Breast epithelium (tissue), 4 donors: ENCODE measurements around the gene LSM6. TPM values are rescaled to one million over a fixed set of nuclear protein-coding genes. Genes with fewer than 3 reads are reported as not detected.

Experiments used
- DNase-seq, 2 donors: peaks; one replicate each; pipeline ENCODE4 v3.0.0-alpha.2; 2019; ENCODE audit warnings: low spot score in 2 of 2
- H3K27ac ChIP-seq, 2 donors: fragments of 200-600 bp; sonication (generic) in 1 of 2; one replicate each; pipeline ENCODE4 v1.5.1; 2016 to 2019; ENCODE audit warnings: mild to moderate bottlenecking in 1 of 2
- H3K27me3 ChIP-seq, 2 donors: fragments of 200-600 bp; sonication (generic) in 1 of 2; one replicate each; pipeline versions ENCODE4 v1.5.1 to v1.6.0; 2017 to 2019; ENCODE audit warnings: control low read depth in 1 of 2, mild to moderate bottlenecking in 1 of 2
- H3K36me3 ChIP-seq: fragments of 200-600 bp; one replicate; pipeline ENCODE4 v1.5.1; 2019
- H3K4me1 ChIP-seq, 2 donors: fragments of 200-600 bp; sonication (generic); one replicate each; pipeline ENCODE4 v1.5.1; 2016 to 2019; ENCODE audit warnings: control low read depth in 1 of 2
- H3K4me3 ChIP-seq, 3 donors: fragments of 200-600 bp; sonication (generic); 1 replicate in 2 of 3; 2 replicates in 1 of 3; pipeline ENCODE4 v1.5.1; 2016 to 2019; ENCODE audit warnings: mild to moderate bottlenecking in 3 of 3, moderate library complexity in 2 of 3
- H3K9me3 ChIP-seq, 2 donors: fragments of 200-600 bp; sonication (generic) in 1 of 2; one replicate each; pipeline ENCODE4 v1.5.1; 2016 to 2019; ENCODE audit warnings: control low read depth in 1 of 2
- POLR2A ChIP-seq: fragments of 450-650 bp; IDR thresholded peaks from one replicate; pipeline ENCODE4 v1.6.1; 2016; ENCODE audit warnings: antibody characterized with exemption, mild to moderate bottlenecking, moderate library complexity
- POLR2AphosphoS5 ChIP-seq, 3 donors: sonication (generic); formaldehyde crosslinking; IDR thresholded peaks; one replicate each; pipeline ENCODE4 v1.6.1; 2017; ENCODE audit warnings: antibody characterized with exemption in 3 of 3
- intact Hi-C: fragments of 100-400 bp; cut with DNase I; formaldehyde crosslinking; loops from one replicate; pipeline ENCODE4 v1.15.1; 2023; ENCODE audit warnings: low total_unique reads
- total RNA-seq, 3 donors: library from RNA; depleted of rRNA; stranded (reverse); fragments of >200 nt; gene quantifications; one replicate each; pipeline ENCODE4 v1.1.0, GENCODE V29; 2016
- TF ChIP-seq, protein P1 (sequence below), 3 donors: fragments of 450-650 bp; IDR thresholded peaks; one replicate each; pipeline ENCODE4 v1.5.1; 2016 to 2017; ENCODE audit warnings: antibody characterized with exemption in 3 of 3, mild to moderate bottlenecking in 3 of 3, moderate library complexity in 3 of 3

The LSM6 gene
- total RNA-seq, 3 donors from 2014 or later = 23.1 to 38.4 (median 28.8) TPM

DNA sequence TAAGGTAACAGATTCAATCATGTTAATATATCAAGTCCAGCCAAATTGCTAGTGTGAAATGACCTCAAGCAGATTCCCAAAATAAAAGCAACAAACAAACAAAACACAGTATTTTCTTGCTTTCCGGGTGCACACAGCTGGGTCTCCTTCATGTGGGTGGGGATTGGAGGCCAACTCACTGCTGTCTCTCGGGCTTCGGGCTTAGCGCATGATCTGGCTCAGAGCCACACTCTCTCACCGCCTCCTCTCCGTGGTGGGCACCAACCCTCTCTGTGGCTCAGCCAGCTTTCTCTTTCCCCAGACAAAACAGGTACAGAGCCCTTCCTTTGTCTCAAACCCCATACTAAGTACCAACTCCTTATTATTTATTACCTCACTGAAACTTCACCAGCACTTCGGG, 35.9 kb downstream of the LSM6 start:
- no peaks in the 10 kb centered on the region for H3K9me3 ChIP-seq
- no peak overlapping the region for H3K4me3 ChIP-seq
- H3K36me3 ChIP-seq = no peaks in the 10 kb centered on the region
- DNase-seq = no peak
- intact Hi-C loops = no loop called here
- H3K4me1 ChIP-seq = no peaks in the 10 kb centered on the region
- H3K27ac ChIP-seq = no peak overlapping the region
- H3K27me3 ChIP-seq = no peaks in the 10 kb centered on the region
- TF ChIP-seq, protein P1, sequence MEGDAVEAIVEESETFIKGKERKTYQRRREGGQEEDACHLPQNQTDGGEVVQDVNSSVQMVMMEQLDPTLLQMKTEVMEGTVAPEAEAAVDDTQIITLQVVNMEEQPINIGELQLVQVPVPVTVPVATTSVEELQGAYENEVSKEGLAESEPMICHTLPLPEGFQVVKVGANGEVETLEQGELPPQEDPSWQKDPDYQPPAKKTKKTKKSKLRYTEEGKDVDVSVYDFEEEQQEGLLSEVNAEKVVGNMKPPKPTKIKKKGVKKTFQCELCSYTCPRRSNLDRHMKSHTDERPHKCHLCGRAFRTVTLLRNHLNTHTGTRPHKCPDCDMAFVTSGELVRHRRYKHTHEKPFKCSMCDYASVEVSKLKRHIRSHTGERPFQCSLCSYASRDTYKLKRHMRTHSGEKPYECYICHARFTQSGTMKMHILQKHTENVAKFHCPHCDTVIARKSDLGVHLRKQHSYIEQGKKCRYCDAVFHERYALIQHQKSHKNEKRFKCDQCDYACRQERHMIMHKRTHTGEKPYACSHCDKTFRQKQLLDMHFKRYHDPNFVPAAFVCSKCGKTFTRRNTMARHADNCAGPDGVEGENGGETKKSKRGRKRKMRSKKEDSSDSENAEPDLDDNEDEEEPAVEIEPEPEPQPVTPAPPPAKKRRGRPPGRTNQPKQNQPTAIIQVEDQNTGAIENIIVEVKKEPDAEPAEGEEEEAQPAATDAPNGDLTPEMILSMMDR (IDR thresholded peaks at IDR 0.05) = no peak
- no peak for TF ChIP-seq POLR2A
- no peak for TF ChIP-seq POLR2AphosphoS5 (IDR thresholded peaks at IDR 0.05)

DNA sequence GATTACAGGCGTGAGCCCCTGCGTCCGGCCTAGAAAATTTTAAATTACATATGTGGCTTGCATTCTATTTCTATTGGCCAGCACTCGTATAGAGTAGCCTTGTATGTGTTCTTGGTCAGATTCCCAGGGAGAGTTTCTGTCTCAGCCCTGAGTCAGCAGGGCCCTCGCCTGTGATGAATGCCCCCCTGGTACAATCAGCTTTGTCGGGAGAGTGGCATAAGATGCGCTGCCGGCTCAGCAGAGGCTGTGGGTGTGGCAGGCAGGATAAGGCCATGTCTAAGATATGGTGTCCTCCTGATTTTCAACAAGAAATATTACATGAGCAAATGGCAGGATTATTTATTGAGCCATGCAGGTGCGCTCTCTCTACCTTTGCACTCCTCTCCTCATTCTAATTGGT, 37.3 kb downstream of the LSM6 start:
- Histone ChIP-seq H3K9me3 (no peaks in the 10 kb centered on the region), H3K27ac (no peak overlapping the region), H3K27me3 (no peaks in the 10 kb centered on the region), H3K36me3 (no peaks in the 10 kb centered on the region), H3K4me3 (no peak overlapping the region), H3K4me1 (no peaks in the 10 kb centered on the region)
- TF ChIP-seq, protein P1 (IDR thresholded peaks at IDR 0.05) = no peak
- TF ChIP-seq POLR2A (no peak), POLR2AphosphoS5 (IDR thresholded peaks at IDR 0.05) (no peak)
- DNase-seq = no peak
- intact Hi-C loops = no loop called here

DNA sequence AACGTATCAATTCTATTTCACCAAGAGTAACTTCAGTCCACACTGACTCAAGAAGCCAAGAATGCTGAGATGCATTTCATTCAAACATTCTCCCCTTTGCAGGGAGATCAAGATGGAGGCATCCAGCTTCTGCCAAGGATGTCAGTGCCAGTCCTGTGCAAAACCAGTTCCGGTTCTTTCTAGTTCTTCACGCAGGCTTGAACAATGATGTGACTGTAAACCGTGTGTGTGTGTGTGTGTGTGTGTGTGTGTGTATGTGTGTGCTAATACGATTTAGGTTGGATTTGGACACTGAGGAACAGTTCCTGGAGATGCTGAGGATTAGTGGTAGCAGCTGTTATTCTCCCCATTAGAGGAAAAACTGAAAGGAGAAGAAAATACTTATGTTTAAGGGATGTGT, 38.7 kb downstream of the LSM6 start, which contains the start of gene REELD1:
Gene REELD1 (plus strand): TSS at position 301 of the 400 bp plus-strand sequence. CDS start 2,415 bp downstream, outside the sequence.
- Histone ChIP-seq H3K9me3 (no peaks in the 10 kb centered on the region), H3K27ac (no peak within 1 kb of the TSS), H3K4me1 (no peaks in the 10 kb centered on the region), H3K27me3 (no peaks in the 10 kb centered on the region), H3K36me3 (no peaks in the 10 kb centered on the region), H3K4me3 (no peak within 1 kb of the TSS)
- TF ChIP-seq POLR2A (no peak), POLR2AphosphoS5 (IDR thresholded peaks at IDR 0.05) (no peak)
- TF ChIP-seq, protein P1 (IDR thresholded peaks at IDR 0.05) = no peak
- intact Hi-C loops = no loop called here
- no peak for DNase-seq

DNA sequence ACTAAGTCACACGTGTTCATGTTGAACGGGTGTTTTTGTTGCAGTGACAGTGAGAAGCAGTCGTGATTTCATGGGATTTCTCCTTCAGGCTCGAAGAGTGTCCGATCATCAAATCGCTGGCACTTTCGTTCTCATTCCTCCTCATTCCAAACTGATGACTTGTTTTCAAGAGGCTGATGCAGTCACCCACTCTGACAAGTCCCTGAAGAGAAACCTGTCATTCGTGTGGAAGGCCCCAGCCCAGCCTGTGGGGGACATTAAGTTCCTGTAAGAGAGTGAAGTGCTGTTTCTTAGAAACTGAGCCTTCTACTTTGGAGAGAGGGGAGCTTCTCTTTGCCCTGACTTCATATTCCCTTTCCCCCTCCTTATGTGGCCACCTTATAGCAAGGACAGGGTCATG, 46.8 kb downstream of the LSM6 start:
- no peak overlapping the region for H3K4me3 ChIP-seq
- H3K9me3 ChIP-seq = no peaks in the 10 kb centered on the region
- H3K36me3 ChIP-seq = no peaks in the 10 kb centered on the region
- no peak for TF ChIP-seq POLR2A
- no peak for TF ChIP-seq POLR2AphosphoS5 (IDR thresholded peaks at IDR 0.05)
- TF ChIP-seq, protein P1 (IDR thresholded peaks at IDR 0.05) = no peak
- no peaks in the 10 kb centered on the region for H3K27me3 ChIP-seq
- H3K4me1 ChIP-seq = no peaks in the 10 kb centered on the region
- H3K27ac ChIP-seq = no peak overlapping the region
- no peak for DNase-seq
- intact Hi-C loops = no loop called here

DNA sequence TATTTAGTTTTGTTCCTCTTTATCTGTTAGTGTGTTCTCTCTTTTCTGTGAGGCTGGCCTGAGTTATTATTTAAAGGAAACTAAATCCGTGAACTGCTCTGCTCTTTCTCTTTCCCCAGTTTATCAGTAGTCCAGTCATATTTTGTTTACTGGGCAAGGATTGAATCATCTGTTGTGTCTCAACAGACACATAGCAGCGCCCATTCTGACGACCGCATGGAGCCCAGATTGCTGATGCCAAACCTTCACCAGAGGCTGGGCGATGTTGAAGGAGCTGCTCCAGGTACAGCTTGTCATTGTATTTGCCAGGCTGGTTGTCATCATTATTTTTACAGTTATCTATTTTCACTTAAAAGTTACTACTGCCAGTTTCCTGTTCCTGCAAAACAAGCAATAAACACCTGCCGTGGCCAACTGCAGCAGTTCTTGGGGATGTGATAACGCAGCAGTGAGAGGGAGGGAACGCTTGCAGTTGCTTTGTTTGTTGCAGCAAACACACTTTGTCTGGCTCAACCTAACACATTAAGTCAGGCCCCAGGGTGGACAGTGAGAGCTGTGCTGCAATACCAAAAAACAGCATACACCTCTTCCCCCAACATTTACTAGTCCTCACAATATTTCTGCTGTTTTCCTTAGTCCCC, 48.9 kb downstream of the LSM6 start:
- Histone ChIP-seq H3K9me3 (no peaks in the 10 kb centered on the region), H3K4me3 (no peak overlapping the region), H3K27me3 (no peaks in the 10 kb centered on the region), H3K27ac (no peak overlapping the region), H3K4me1 (no peaks in the 10 kb centered on the region), H3K36me3 (no peaks in the 10 kb centered on the region)
- TF ChIP-seq, protein P1 (IDR thresholded peaks at IDR 0.05) = no peak
- TF ChIP-seq POLR2AphosphoS5 (IDR thresholded peaks at IDR 0.05) = no peak
- TF ChIP-seq POLR2A = no peak
- intact Hi-C loops = no loop called here
- DNase-seq = no peak
